Activated CD4-positive, alpha-beta T cell treated with anti-CD3 and anti-CD28 coated beads, Interleukin-2, amount 10 ng/mL, durations not matched to agents 7 days and 5 days (primary cell): ENCODE data around the gene ATXN3. TPM values are rescaled to one million over a fixed set of nuclear protein-coding genes. Genes with fewer than 3 reads are reported as not detected.

ENCODE experiments used
- CTCF ChIA-PET: fragments of 350-600 bp; sonication (Branson Sonifier 250); formaldehyde crosslinking; loops from one replicate; lab custom pipeline; 2021; ENCODE audit warnings: antibody characterized with exemption; lab: Charles Lee
- POLR2A ChIA-PET: fragments of 350-600 bp; sonication (Branson Sonifier 250); formaldehyde crosslinking; loops from one replicate; lab custom pipeline; 2021; ENCODE audit warnings: antibody characterized with exemption; lab: Charles Lee
- DNase-seq: peaks from one replicate; pipeline ENCODE4 v3.0.0-alpha.2; 2020
- H3K27ac Mint-ChIP-seq: one replicate; pipeline ENCODE4 v1.8.0; 2021; ENCODE audit warnings: mild to moderate bottlenecking, moderate library complexity, mixed read lengths
- H3K27me3 Mint-ChIP-seq: one replicate; pipeline ENCODE4 v1.8.0; 2021; ENCODE audit warnings: mixed read lengths
- H3K36me3 Mint-ChIP-seq: one replicate; pipeline ENCODE4 v1.8.0; 2021; ENCODE audit warnings: low read depth, mixed read lengths
- H3K4me1 Mint-ChIP-seq: one replicate; pipeline ENCODE4 v1.8.0; 2021; ENCODE audit warnings: mixed read lengths
- H3K4me3 Mint-ChIP-seq: one replicate; pipeline ENCODE4 v1.8.0; 2021; ENCODE audit warnings: mild to moderate bottlenecking, moderate library complexity, mixed read lengths
- H3K9me3 Mint-ChIP-seq: one replicate; pipeline ENCODE4 v1.8.0; 2021; ENCODE audit warnings: mixed read lengths
- total RNA-seq, 2 experiments: library from RNA; stranded (reverse); gene quantifications; one replicate each; pipeline ENCODE4 v1.2.3, GENCODE V29; 2021

Gene ATXN3
- total RNA-seq, 2 experiments from 2014 or later, result 28.8 to 30.3 TPM

DNA sequence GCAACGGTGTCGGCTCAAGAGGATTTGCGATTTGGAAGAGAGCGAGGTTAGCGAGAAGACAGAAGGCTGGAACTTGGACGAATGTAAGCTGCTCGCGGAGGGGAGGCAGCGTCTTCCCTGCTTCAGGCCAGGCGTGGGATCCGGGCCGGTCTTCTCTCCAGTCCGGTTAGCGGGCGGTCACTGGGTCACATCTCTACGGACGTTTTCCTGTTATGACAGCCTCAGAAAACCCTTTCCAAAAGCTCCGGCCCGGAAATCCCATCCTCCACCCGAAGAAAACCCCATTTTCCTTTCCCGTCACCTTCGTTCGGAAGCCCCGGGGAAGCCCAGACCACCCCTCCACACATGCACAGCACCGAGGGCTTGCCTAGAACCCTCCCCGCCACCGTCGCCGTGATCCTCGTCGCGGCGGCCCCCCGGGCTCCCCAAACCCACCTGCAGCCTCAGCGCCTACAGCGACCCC, 14.9 kb upstream of the ATXN3 start:
- Mint-ChIP-seq H3K27ac (peak overlapping the region; percentile 100), H3K9me3 (no peaks in the 10 kb centered on the region), H3K4me3 (peak overlapping the region; percentile 86), H3K36me3 (peaks cover 25% of the 10 kb centered on the region), H3K27me3 (no peaks in the 10 kb centered on the region), H3K4me1 (peaks cover 34% of the 10 kb centered on the region)
- DNase-seq, result no peak
- CTCF ChIA-PET, result interaction anchor here (0.5 to 13.2 kb wide), 12 partner anchors 10 to 609 kb away, joined by 3 to 132 read pairs (median 6); partner anchors contain the start of gene ATXN3
- POLR2A ChIA-PET, result interaction anchor here (0.6 to 0.9 kb wide), 2 partner anchors 15 to 71 kb away, joined by 3 to 6 read pairs; partner anchors contain the start of gene ATXN3

- Mint-ChIP-seq H3K4me3 (no peak overlapping the region), H3K27me3 (no peaks in the 10 kb centered on the region), H3K36me3 (peaks cover 2% of the 10 kb centered on the region), H3K27ac (no peak overlapping the region), H3K4me1 (peaks cover 28% of the 10 kb centered on the region), H3K9me3 (no peaks in the 10 kb centered on the region)
- DNase-seq, result no peak
- CTCF ChIA-PET, result interaction anchor here (0.6 to 4.7 kb wide), 2 partner anchors 12 to 24 kb away, joined by 3 to 132 read pairs; partner anchors contain the start of genes CPSF2 and NDUFB1
- POLR2A ChIA-PET, result no interaction called here
Measured at GRCh38 chr14:92109490-92109889, 3.1 kb upstream of the ATXN3 start.

DNA sequence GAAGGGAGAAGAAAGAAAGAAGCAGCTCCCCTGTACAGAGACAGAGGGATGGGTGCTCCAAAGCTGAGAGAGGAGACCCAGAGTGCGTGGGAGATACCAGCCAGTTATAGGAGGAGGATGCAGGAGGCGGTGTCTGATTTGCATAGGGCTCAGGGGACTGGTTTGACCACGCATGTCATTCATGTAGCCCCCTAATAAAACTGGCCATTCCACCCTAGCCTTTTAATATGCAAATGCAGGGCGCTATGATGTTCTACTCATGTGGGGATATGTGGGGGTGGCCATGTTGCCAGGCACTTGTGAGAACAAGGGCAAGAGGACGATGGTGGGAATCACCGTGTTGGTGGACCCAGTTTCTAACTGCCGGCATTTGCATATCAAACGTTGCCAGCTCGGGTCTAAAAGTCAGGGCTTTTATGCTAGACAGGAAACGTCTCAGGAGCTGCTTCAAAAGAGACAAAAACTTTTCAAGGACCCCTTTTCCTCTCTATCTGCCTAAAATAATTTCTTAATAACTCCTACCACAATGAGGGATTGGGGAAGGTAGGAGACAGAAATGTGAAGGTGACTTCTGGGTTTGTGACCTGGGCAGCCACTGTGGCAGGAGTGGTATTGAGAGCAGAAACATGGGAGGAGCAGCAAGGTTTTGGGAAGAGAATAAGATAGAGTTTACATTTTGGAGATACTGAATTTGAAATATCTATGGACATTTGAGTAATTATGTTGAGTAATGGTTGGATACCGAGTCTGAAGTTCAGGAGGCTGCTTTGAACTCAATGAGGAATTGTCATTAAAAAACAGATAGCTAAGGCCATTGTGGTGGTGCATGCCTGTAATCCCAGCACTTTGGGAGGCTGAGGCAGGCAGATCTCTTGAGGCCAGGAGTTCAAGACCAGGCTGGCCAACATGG, 2.2 kb upstream of the ATXN3 start:
- Mint-ChIP-seq H3K9me3 (no peaks in the 10 kb centered on the region), H3K27ac (no peak overlapping the region), H3K36me3 (peaks cover 2% of the 10 kb centered on the region), H3K27me3 (no peaks in the 10 kb centered on the region), H3K4me1 (peaks cover 33% of the 10 kb centered on the region), H3K4me3 (no peak overlapping the region)
- ChIA-PET CTCF (interaction anchor here (0.6 to 4.7 kb wide), 3 partner anchors 11 to 15 kb away, joined by 3 to 132 read pairs (median 10); partner anchors contain the start of genes CPSF2 and NDUFB1), POLR2A (no interaction called here)
- DNase-seq, result no peak

- peak overlapping the region; percentile 96 for H3K27ac Mint-ChIP-seq
- DNase-seq, result no peak
- H3K27me3 Mint-ChIP-seq, result no peaks in the 10 kb centered on the region
- H3K36me3 Mint-ChIP-seq, result no peaks in the 10 kb centered on the region
- H3K9me3 Mint-ChIP-seq, result no peaks in the 10 kb centered on the region
- ChIA-PET POLR2A (no interaction called here), CTCF (interaction anchor here (0.9 to 4.7 kb wide), 8 partner anchors 16 to 596 kb away, joined by 3 to 132 read pairs (median 6); partner anchors contain the start of genes CPSF2, NDUFB1 and TRIP11)
- H3K4me3 Mint-ChIP-seq, result peak overlapping the region; percentile 94
- H3K4me1 Mint-ChIP-seq, result peaks cover 47% of the 10 kb centered on the region
Measured at GRCh38 chr14:92105893-92106142, 564 bp downstream of the ATXN3 start.

DNA sequence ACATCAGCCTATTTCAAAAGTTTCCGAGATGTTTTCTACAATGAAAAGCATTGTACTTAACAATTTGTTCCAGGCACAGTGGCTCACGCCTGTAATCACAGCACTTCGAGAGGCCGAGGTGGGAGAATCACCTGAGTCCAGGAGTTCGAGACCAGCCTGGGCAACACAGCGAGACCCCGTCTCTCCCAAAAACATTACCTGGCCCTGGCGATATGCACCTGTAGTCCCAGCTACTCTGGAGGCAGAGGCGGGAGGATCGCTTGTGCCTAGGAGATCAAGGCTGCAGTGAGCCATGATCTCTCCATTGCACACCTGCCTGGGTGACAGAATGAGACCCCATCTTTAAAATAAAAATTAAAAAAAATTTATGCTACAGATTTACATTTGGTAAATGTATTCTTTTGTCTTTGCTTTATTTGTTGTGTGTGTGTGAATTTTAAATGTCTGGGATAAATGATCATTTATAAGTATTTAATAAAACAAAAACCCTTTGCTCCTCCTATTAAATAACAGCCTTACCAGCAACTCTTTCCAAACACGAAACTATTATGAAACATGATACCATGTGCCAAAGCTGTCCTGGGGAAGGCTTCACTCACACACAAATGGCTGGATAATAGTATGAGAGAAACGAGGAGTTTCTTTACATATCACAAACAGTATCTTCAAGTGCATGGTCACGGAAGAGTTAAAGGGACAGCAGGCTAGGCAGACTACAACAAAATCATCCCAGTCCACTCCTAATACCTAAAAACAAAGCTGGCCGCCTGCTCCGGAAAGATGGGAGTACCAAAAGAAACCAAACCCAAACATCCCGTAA, 1.1 kb downstream of the ATXN3 start:
- peak overlapping the region; percentile 96 for H3K27ac Mint-ChIP-seq
- peak overlapping the region; percentile 94 for H3K4me3 Mint-ChIP-seq
- DNase-seq, result no peak
- H3K9me3 Mint-ChIP-seq, result no peaks in the 10 kb centered on the region
- peaks cover 47% of the 10 kb centered on the region for H3K4me1 Mint-ChIP-seq
- CTCF ChIA-PET, result interaction anchor here (1.2 to 4.7 kb wide), 6 partner anchors 17 to 596 kb away, joined by 3 to 132 read pairs (median 6); partner anchors contain the start of genes CPSF2, NDUFB1 and TRIP11
- POLR2A ChIA-PET, result no interaction called here
- no peaks in the 10 kb centered on the region for H3K27me3 Mint-ChIP-seq
- H3K36me3 Mint-ChIP-seq, result no peaks in the 10 kb centered on the region

- H3K27ac Mint-ChIP-seq, result no peak overlapping the region
- no peaks in the 10 kb centered on the region for H3K9me3 Mint-ChIP-seq
- peaks cover 46% of the 10 kb centered on the region for H3K4me1 Mint-ChIP-seq
- H3K4me3 Mint-ChIP-seq, result peak overlapping the region; percentile 8
- ChIA-PET POLR2A (no interaction called here), CTCF (no interaction called here)
- no peaks in the 10 kb centered on the region for H3K27me3 Mint-ChIP-seq
- H3K36me3 Mint-ChIP-seq, result no peaks in the 10 kb centered on the region
- no peak for DNase-seq
Measured at GRCh38 chr14:92103363-92103989, 2.9 kb downstream of the ATXN3 start.

GRCh38 chr14:92099802-92100201, 6.6 kb downstream of the ATXN3 start:
- H3K4me1 Mint-ChIP-seq, result peaks cover 24% of the 10 kb centered on the region
- no peak overlapping the region for H3K27ac Mint-ChIP-seq
- no peaks in the 10 kb centered on the region for H3K9me3 Mint-ChIP-seq
- ChIA-PET CTCF (interaction anchor here (1.5 to 1.6 kb wide), 2 partner anchors 22 to 59 kb away, joined by 3 to 9 read pairs; partner anchors contain the start of genes CPSF2 and NDUFB1), POLR2A (no interaction called here)
- no peak for DNase-seq
- peaks cover 5% of the 10 kb centered on the region for H3K36me3 Mint-ChIP-seq
- H3K27me3 Mint-ChIP-seq, result no peaks in the 10 kb centered on the region
- no peak overlapping the region for H3K4me3 Mint-ChIP-seq

DNA sequence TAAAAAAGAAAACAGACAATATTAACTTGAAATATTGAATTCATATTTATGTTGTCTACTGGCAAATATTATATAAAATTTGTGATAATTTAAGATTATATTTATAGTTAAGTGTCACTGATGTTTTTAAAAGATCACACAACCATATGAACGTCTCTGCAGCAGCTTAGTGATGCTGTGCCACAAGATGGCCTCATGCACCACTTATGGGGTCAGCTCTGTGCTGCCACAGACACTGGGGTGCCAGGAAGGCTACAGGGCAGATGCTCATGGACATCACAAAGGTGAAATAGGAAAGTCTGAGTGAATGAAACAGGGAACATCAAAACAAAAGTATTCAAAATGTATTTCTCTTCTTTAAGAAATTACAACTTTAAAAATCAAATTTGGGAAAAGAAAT, 13.1 kb downstream of the ATXN3 start:
- no peaks in the 10 kb centered on the region for H3K9me3 Mint-ChIP-seq
- no peak for DNase-seq
- H3K4me1 Mint-ChIP-seq, result no peaks in the 10 kb centered on the region
- CTCF ChIA-PET, result interaction anchor here (0.6 kb wide), 4 partner anchors 15 to 445 kb away, joined by 3 to 4 read pairs (median 3); no protein-coding TSS in a partner anchor
- no peak overlapping the region for H3K4me3 Mint-ChIP-seq
- H3K27me3 Mint-ChIP-seq, result no peaks in the 10 kb centered on the region
- H3K27ac Mint-ChIP-seq, result no peak overlapping the region
- POLR2A ChIA-PET, result no interaction called here
- peaks cover 16% of the 10 kb centered on the region for H3K36me3 Mint-ChIP-seq

- POLR2A ChIA-PET, result interaction anchor here (0.6 kb wide), 1 partner anchor 64 kb away, joined by 3 read pairs; no protein-coding TSS in a partner anchor
- CTCF ChIA-PET, result interaction anchor here (0.6 to 1.0 kb wide), 3 partner anchors 33 to 97 kb away, joined by 3 to 5 read pairs (median 3); partner anchors contain the start of genes CPSF2 and NDUFB1
- Mint-ChIP-seq H3K27ac (no peak overlapping the region), H3K9me3 (no peaks in the 10 kb centered on the region), H3K4me3 (no peak overlapping the region), H3K4me1 (no peaks in the 10 kb centered on the region), H3K27me3 (no peaks in the 10 kb centered on the region), H3K36me3 (peaks cover 21% of the 10 kb centered on the region)
- no peak for DNase-seq
Measured at GRCh38 chr14:92088494-92088893, 17.9 kb downstream of the ATXN3 start.

- peaks cover 10% of the 10 kb centered on the region for H3K36me3 Mint-ChIP-seq
- H3K27ac Mint-ChIP-seq, result no peak overlapping the region
- H3K27me3 Mint-ChIP-seq, result no peaks in the 10 kb centered on the region
- ChIA-PET CTCF (interaction anchor here (1.2 kb wide), 1 partner anchor 22 kb away, joined by 6 read pairs; no protein-coding TSS in a partner anchor), POLR2A (no interaction called here)
- H3K9me3 Mint-ChIP-seq, result no peaks in the 10 kb centered on the region
- H3K4me3 Mint-ChIP-seq, result no peak overlapping the region
- peaks cover 3% of the 10 kb centered on the region for H3K4me1 Mint-ChIP-seq
- DNase-seq, result no peak
Measured at GRCh38 chr14:92074555-92074954, 31.8 kb downstream of the ATXN3 start.

GRCh38 chr14:92058006-92058917, 48.1 kb downstream of the ATXN3 start:
- Mint-ChIP-seq H3K36me3 (no peaks in the 10 kb centered on the region), H3K4me3 (no peak overlapping the region), H3K9me3 (no peaks in the 10 kb centered on the region), H3K27me3 (no peaks in the 10 kb centered on the region), H3K27ac (no peak overlapping the region), H3K4me1 (no peaks in the 10 kb centered on the region)
- ChIA-PET CTCF (interaction anchor here (1.4 kb wide), 1 partner anchor 43 kb away, joined by 4 read pairs; no protein-coding TSS in a partner anchor), POLR2A (no interaction called here)
- DNase-seq, result no peak
